Progenitor cell of endocrine pancreas (in vitro differentiated cells): ENCODE data around the gene CDC6. TPM values are rescaled to one million over a fixed set of nuclear protein-coding genes. Genes with fewer than 3 reads are reported as not detected.

Experiments used
- DNase-seq: peaks from one replicate; pipeline ENCODE4 v3.0.0; 2021; ENCODE audit warnings: low spot score; ENCODE audit not compliant: unreplicated experiment
- H3K27ac Mint-ChIP-seq: 2 replicates; pipeline ENCODE4 v1.8.0; 2021; ENCODE audit warnings: mild to moderate bottlenecking, moderate library complexity, mixed read lengths
- H3K27me3 Mint-ChIP-seq: 2 replicates; pipeline ENCODE4 v1.8.0; 2021; ENCODE audit warnings: mixed read lengths
- H3K36me3 Mint-ChIP-seq: 2 replicates; pipeline ENCODE4 v1.8.0; 2022; ENCODE audit warnings: mixed read lengths; ENCODE audit not compliant: insufficient read depth
- H3K4me1 Mint-ChIP-seq: 2 replicates; pipeline ENCODE4 v1.8.0; 2021; ENCODE audit warnings: low read depth, mixed read lengths
- H3K4me3 Mint-ChIP-seq: 2 replicates; pipeline ENCODE4 v1.8.0; 2021; ENCODE audit warnings: low read depth, mild to moderate bottlenecking, moderate library complexity, mixed read lengths
- H3K9me3 Mint-ChIP-seq: 2 replicates; pipeline ENCODE4 v1.8.0; 2021; ENCODE audit warnings: low read depth, mixed read lengths
- total RNA-seq: library from RNA; stranded (reverse); gene quantifications from 2 replicates; pipeline ENCODE4 v1.2.1, GENCODE V29; 2021
- TF ChIP-seq, protein P1 (sequence below): fragments of 200-600 bp; sonication (generic); IDR thresholded peaks from one replicate; pipeline ENCODE4 v1.5.0; 2021; ENCODE audit warnings: antibody characterized with exemption, mild to moderate bottlenecking; ENCODE audit not compliant: unreplicated experiment

The CDC6 gene
- total RNA-seq, 1 donor from 2014 or later = 35.7 TPM

DNA sequence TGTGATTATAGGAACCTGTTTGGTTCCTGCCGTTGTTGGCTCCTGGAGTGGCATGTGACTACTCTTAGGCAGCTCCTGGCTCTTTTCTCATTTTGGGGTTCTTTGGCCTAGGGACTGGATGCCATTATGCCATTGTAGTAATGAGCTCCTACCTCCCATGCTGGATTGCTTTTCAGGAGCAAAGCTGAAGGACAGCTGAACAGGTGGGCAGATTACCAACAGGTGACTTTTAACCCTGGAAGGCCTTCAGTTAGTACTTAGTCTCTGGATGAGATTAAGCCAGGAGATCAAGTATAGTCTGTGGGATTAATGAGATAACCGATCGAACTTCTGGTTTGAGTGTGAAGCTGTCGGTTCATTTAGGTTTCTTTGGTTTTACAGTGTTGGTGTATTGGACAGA lies 43.4 kb upstream of the CDC6 start:
- H3K27ac Mint-ChIP-seq = no peak overlapping the region
- TF ChIP-seq, protein P1, sequence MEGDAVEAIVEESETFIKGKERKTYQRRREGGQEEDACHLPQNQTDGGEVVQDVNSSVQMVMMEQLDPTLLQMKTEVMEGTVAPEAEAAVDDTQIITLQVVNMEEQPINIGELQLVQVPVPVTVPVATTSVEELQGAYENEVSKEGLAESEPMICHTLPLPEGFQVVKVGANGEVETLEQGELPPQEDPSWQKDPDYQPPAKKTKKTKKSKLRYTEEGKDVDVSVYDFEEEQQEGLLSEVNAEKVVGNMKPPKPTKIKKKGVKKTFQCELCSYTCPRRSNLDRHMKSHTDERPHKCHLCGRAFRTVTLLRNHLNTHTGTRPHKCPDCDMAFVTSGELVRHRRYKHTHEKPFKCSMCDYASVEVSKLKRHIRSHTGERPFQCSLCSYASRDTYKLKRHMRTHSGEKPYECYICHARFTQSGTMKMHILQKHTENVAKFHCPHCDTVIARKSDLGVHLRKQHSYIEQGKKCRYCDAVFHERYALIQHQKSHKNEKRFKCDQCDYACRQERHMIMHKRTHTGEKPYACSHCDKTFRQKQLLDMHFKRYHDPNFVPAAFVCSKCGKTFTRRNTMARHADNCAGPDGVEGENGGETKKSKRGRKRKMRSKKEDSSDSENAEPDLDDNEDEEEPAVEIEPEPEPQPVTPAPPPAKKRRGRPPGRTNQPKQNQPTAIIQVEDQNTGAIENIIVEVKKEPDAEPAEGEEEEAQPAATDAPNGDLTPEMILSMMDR = no peak
- no peaks in the 10 kb centered on the region for H3K27me3 Mint-ChIP-seq
- DNase-seq = no peak
- H3K9me3 Mint-ChIP-seq = no peaks in the 10 kb centered on the region
- peaks cover 7% of the 10 kb centered on the region for H3K4me1 Mint-ChIP-seq
- H3K36me3 Mint-ChIP-seq = peaks cover 2% of the 10 kb centered on the region
- H3K4me3 Mint-ChIP-seq = no peak overlapping the region

- Mint-ChIP-seq H3K36me3 (peaks cover 3% of the 10 kb centered on the region), H3K27ac (no peak overlapping the region), H3K27me3 (no peaks in the 10 kb centered on the region), H3K9me3 (no peaks in the 10 kb centered on the region), H3K4me3 (no peak overlapping the region), H3K4me1 (peaks cover 2% of the 10 kb centered on the region)
- TF ChIP-seq, protein P1 = no peak
- DNase-seq = no peak
These were observed 39.7 kb upstream of the CDC6 start for GRCh38 chr17:40247926-40248495.

- no peak overlapping the region for H3K4me3 Mint-ChIP-seq
- no peaks in the 10 kb centered on the region for H3K9me3 Mint-ChIP-seq
- H3K36me3 Mint-ChIP-seq = peaks cover 3% of the 10 kb centered on the region
- peak overlapping the region; percentile 45 for H3K27ac Mint-ChIP-seq
- H3K4me1 Mint-ChIP-seq = no peaks in the 10 kb centered on the region
- TF ChIP-seq, protein P1 = no peak
- H3K27me3 Mint-ChIP-seq = no peaks in the 10 kb centered on the region
- DNase-seq = no peak
These were observed 39.2 kb upstream of the CDC6 start for GRCh38 chr17:40248507-40248906.

GRCh38 chr17:40251576-40251975 lies 36.1 kb upstream of the CDC6 start:
- no peak for DNase-seq
- TF ChIP-seq, protein P1 = no peak
- no peak overlapping the region for H3K27ac Mint-ChIP-seq
- no peak overlapping the region for H3K4me3 Mint-ChIP-seq
- H3K9me3 Mint-ChIP-seq = no peaks in the 10 kb centered on the region
- H3K4me1 Mint-ChIP-seq = no peaks in the 10 kb centered on the region
- H3K36me3 Mint-ChIP-seq = peaks cover 3% of the 10 kb centered on the region
- H3K27me3 Mint-ChIP-seq = no peaks in the 10 kb centered on the region

DNA sequence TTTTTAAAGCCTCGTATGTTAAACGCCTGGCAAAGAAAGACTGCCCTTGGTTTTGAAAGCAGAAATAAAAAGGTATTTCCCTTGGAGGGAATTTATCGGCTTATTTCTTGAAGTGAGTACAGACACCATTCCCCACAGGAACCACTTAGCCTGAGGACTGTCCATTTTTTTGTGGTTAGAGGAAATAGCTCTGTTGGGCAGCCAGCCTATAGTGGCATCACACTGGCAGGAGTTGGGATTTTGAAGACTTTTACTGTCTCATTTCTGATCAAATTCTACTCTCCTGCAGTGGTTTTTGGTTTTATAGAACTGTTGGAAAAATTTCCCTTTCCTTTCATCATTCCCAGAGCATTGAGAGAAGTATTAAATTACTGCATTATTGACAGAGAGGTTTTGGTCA lies 34.1 kb upstream of the CDC6 start:
- Mint-ChIP-seq H3K4me3 (no peak overlapping the region), H3K9me3 (no peaks in the 10 kb centered on the region), H3K27ac (peak overlapping the region; percentile 39), H3K4me1 (no peaks in the 10 kb centered on the region), H3K27me3 (no peaks in the 10 kb centered on the region), H3K36me3 (peaks cover 12% of the 10 kb centered on the region)
- TF ChIP-seq, protein P1 = no peak
- no peak for DNase-seq
